A204.1 (cell line): Measurements from ENCODE around the gene LRRC45.

Source experiments
- FAIRE-seq: peaks from 2 replicates; lab custom pipeline; 2012; peaks lifted over from hg19 to GRCh38; lab: Jason Lieb, UNC

LRRC45 gene

GRCh38 chr17:81994593-81995462 lies 28.3 kb upstream of the LRRC45 start:
- no peak for FAIRE-seq

GRCh38 chr17:81995463-81996231 lies 27.5 kb upstream of the LRRC45 start:
- FAIRE-seq = no peak

DNA sequence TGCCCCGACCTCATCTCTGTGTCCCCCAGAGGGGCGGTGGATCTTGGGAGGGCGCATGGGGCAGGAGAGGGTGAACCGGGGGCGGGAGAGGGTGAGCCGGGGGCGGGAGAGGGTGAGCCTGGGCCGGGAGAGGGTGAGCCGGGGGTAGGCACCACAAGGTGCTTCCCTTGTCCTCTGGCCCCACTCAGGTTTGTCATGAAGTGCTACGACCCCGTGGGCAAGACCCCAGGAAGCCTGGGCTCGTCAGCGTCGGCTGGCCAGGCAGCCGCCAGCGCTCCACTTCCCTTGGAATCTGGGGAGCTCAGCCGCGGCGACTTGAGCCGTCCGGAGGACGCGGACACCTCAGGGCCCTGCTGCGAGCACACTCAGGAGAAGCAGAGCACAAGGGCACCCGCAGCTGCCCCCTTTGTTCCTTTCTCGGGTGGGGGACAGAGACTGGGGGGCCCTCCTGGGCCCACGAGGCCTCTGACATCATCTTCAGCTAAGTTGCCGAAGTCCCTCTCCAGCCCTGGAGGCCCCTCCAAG lies 26.8 kb upstream of the LRRC45 start:
- FAIRE-seq = no peak

DNA sequence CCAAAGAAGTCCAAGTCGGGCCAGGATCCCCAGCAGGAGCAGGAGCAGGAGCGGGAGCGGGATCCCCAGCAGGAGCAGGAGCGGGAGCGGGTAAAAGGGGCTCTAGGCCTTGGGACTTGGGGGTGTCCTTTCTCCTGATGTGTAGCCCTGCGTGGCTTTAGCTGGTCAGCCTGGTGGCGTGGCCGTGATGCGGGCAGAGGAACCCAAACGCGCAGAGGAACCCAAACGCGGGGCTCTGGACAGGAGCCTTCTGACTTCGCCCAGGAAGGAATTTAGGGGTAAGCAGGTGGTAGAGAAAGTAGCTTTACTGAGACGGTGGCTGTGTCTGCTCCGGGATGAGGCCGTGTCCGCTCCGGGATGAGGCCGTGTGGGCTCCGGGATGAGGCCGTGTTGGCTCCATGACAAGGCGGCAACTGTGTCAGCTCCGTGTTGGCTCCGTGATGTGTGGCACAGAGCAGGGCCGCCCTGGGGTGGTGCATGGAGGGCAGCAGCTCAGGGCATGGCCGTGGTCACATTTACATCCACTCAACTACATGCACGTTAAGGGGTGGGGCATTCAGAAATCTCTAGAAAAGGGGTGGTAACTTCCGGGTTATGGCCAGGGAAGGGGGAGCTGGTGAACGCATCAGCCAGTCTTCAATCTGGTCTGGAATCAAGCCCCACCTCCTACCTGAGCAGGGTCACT lies 26.2 kb upstream of the LRRC45 start:
- no peak for FAIRE-seq

DNA sequence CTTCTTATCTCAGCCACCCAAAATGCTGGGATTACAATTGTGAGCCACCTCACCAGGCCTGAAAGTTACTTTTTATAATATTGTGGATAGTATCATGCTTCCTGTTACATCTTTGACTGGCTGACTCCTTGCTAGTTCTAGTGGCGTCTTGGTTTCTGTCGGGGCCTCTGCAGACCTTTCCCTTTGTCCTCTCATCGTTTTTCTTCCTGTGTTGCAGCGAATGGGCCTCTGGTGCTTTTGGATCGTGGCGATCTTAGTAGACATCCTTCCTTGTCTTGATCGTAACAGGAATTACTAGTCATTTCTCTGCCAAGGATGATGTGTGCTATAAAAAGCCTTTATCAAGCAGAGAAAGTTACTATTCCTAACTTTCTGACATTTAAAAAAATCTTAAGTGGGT lies 24.9 kb upstream of the LRRC45 start:
- FAIRE-seq = no peak

DNA sequence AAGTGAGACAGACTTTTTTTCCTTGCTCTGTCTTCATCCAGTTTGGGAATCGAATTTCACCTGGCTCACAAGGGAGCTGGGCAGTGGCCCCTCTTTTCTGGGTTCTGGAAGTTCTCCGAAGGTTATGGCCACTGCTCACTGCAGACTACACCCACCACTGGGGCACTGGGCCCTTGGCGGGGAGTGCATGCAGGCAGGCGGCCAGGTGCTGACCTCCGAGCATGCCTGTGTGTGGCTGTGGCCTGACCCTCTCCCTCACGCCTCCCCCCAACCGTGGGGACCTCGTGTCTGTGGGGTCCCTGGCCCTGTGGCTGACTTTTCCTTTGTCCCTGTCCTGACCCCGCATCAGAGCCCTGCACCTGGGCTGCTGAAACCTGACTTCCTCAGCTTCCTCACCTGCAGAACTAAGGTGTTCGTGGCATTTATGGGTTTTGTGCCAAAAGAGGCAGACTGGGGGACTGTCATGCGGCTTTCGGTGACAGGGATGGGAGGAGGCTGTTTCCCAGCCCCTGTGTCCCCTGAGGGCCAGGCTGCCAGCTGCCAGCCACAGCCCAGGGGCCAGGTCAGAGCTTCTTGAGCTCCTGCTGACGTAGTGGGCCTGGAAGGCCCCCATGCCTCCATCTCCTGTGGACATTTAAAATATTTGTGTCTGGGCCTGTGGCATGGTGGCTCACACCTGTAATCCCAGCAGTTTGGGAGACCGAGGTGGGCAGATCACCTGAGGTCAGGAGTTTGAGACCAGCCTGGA lies 24.2 kb upstream of the LRRC45 start:
- FAIRE-seq = no peak

DNA sequence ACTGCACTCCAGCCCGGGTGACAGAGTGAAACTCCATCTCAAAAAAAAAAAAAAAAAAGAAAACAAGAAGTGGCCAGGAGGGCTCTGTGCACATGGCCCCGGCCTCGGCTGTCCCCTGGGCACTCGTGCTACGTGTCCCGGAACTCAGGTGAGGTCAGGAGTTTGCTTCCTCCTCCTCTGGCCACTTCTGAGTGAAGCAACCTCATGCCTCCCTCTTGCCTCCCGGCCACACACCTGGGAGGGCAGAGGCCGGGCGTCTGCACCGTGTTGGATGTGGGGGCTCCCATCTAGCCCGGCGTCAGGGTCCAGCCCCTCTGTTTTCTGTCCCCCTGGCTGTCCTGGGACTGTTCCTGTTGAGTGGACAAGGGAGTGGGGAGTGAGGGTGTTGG lies 23.5 kb upstream of the LRRC45 start:
- no peak for FAIRE-seq

DNA sequence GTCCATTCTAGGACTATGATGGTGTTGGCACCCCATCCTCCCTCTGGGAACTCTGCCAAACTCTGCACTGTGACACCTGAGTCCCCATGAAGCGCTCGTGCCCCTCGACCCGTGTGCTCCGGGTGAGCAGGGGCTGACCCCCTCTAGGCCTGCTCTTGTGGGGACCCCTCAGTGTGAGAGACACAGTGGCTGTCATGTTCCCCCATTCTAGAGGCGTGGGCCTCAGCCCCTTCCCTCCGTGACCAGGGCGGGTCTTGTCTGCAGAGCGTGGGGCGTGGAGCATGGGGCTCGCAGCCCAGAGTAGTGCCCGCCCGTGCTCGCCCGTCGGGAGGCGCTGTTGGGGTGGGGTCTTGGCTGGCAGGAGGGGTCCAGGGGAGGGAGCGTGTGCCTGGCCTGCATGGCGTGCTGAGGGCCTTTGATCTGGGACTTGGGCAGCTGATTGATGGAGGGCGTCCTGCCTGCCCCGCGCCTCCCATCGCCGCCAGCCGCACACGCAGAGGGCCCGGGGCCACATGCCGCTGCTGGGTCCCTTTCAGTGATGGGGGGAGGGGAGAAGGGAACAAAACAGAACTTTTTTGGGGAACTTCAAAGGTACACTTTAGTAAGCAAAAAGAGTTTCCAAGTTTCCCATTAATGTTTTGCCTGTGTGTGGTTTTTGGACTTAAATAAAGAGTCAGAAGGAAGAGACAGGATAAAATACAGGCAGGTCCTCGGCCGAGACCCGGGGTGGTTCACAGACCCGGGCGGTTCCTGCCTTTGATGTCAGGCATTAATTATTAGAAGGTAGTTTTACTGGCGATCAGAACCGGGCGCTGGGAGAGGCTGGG lies 22.9 kb upstream of the LRRC45 start:
- no peak for FAIRE-seq

DNA sequence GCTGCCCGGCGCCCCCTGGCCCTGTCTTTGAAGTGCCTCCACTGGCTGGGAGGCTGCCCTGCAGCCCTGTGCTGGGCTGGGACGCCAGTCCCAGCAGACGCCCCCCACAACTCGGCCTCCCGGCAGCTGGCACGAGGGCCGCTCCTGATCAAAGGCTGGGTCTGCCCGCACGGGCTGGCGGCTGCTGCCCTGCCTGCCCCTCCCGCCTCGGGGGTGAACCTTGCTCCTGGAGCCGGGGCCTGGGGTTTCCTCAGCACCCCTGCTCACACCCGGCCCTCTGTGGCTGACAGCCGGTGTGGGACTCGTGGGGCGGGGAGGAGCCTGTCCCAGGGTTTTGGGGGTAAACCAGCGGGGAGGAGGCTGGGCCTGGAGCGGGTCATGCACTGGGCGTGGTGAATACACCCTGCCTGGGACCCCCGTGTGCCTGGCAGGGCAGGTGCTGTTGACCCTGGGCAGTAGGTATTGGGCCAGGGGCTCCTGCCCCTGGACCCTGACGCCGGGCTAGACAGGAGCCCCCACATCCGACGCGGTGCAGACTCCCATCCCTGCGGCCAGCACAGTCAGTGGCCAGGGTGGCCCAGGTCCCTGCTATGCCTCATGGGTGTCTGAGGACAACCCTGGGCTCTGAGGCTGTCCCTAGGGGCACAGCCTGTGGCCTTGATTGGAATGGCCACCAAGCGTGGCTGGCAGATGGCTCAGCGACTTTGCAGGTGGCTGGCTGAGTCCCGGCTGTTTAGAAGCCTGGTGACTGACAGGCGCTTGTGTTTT lies 22.1 kb upstream of the LRRC45 start:
- FAIRE-seq = no peak

DNA sequence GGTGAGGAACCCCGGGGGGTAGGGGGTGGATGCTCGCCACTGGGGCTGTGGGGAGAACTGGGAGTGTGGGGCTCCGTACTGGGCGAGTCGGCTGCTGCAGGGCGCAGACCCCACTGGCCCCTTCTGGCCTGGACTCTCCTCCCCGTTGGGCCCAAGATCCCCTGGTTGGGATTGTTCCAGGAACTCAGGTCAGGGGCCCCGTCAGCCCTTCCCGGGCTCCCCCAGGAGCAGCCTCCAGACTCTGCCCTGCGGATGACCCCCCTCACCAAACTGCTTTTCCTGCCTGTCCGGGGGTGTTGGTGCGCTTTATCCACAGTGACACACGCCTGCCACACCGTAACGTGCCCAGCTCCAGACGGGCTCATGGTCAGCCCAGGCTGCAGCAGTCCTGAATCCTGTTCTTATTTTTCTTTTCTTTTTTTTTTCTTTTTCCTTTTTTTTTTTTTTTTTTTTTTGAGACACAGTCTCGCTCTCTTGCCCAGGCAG lies 21.5 kb upstream of the LRRC45 start:
- no peak for FAIRE-seq

DNA sequence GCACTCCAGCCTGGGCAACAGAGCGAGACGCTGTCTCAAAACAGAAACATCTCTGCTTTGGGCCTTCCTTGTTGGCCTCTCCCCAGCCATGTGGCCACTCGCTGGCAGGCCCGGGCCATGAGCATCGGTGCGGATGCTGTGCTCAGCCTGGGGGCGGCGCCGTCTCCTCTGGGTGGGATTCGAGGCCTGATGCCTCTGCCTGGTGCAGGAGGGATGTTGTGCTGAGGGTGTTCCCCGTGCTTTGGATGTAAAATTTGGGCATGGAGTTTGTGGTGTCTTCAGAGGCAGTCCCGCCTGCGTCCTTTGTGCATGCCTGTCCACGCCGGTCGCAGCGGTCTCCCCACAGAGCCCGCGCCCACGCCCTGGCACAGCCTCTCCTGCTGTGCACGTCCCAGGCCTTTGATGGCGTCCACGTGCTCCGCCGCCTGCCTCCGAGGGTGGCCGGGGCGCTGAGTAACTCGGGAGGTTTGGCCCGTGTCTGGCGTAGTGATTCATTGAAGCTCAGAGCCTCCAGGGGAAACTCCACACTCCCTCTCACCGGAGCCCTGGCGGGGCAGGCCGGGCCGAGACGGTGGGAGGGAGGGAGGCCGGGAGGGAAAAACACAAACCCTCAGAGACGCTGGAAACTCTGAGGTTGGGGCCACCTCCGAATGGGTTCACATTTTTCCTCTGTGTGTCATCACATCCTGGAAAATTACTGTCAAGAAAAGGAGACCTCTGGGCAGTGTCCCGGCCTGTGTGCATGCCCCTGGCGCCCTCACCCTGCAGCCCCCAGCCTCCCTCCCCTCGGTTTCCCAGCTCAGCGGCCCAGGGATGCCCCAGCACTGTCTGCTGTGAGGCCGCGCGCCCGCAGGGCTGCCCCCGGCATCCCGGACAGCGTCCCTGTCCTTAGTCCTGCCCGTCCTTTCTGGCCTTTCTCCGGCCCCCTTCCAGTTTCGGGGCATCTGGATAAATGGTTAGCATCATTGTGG lies 19.4 kb upstream of the LRRC45 start:
- no peak for FAIRE-seq

DNA sequence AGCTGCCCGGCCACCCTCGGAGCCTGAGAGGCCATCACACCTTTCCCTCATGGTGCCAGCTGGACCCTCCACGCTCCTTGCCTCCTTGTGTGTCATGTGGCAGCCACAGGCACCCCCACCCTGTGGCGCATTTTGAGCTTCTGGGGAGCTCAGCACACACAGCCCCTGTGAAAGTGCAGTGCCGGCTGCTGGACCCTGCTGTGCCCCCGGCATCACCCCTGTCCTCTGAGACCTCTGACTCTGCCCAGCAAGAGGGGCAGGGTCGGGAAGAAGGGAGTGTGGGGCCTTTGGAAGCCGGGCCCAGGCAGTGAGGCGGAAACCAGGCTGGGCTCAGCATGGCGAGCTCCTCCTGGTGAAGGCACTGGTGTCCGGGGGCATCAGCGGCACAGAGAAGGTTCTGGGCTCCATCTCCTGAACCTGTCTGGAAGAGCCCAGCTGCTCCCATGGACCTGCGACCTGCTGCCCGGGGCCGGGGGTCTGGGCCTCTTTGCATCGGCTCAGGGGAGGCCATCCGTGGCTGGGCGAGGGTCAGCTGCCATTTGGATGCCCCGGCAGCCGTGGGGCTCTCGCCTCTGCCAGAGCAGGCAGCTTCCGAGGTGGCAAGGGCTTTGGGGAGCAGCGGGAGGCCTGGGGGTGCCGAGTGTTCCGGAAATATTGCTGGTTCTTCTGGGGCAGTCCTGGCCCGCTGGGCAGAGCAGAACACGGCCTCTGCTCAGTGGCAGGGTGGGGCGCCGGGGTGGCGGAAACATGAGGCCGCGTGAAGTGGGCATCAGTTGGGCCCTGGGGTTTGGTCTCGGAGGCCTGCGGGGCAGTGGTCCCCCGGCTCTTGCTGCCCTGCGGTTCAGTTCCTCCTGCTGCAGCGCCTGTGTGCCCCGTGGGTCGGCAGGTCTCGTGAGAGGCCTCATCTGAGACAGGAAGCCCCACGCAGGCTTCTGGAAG lies 18.3 kb upstream of the LRRC45 start:
- FAIRE-seq = no peak

DNA sequence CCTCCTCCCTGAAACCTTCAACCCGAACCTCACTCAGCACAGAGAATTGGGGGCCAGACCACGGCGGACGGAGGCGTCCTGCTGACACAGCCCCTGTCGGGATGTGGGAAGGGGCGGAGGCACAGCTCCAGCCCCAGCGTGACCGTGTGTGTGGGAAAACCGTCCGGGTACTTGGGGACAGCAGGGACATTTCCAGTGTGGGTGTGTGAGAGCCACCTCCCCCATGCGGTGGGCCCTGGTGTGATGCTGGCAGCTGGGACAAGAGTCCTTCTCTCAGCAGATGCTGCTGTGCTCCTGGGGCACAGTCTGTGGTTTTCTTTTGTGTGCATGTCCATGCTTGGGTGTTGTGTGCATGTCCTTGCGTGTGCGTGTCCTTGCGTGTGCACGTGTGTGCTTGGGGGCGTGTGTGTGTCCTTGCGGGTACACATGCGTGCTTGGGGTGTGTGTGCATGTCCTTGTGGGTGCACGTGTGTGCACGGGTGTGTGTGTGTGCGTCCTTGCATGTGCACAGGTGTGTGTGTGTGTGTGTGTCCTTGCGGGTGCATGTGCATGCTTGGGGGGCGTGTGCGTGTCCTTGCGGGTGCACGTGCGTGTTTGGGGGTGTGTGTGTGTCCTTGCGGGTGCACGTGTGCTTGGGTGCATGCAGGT lies 17.3 kb upstream of the LRRC45 start:
- no peak for FAIRE-seq

DNA sequence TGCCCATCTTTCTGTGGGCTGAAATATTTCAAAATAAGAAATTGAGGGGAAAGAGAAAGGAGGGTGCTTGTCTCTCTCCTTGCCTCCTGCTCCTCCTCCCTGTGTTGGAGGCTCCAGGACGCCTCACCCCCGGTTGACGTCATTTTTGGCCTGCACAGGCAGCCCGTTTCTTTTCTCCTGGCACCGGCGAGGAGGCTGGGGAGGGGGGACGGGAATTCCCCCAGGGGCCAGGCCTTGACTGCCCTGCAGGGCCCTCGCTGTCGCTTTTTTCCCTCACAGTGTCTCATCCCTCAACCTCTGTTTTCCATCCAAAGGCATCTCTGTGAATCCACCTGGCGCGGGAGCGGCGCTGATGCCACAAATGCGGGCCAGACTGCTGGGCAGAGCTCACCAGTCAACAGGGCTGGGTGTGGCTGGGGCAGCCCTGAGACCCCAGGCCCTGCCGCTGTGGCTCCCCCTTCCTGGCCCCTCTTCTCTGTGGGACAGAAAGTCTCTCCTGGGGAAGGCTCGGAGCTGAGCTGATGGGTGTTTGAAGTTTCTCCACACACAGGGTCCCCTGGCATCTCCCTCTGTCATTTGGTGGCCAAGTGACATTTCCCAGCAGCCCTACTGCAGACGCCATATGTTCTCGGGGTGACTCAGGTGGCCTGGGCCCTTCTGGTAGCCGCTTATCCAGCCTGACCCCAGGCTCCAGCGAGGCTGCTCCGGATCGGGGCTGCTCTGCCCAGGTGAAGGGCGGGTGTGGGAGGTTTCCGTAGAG lies 16.5 kb upstream of the LRRC45 start:
- FAIRE-seq = no peak

DNA sequence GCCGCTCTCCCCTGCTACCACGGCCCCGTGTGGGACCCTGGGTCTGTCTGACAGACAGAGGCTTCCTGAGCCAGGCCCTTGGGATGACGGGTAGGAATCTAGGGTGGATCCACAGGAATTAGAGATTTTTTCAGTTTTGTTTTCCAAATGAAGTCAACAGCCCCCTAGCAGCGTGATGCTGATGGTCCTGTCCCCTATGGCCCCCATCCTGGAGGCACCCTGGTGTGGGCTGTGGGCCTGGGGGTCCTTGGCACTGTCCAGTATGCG lies 15.9 kb upstream of the LRRC45 start:
- FAIRE-seq = no peak

DNA sequence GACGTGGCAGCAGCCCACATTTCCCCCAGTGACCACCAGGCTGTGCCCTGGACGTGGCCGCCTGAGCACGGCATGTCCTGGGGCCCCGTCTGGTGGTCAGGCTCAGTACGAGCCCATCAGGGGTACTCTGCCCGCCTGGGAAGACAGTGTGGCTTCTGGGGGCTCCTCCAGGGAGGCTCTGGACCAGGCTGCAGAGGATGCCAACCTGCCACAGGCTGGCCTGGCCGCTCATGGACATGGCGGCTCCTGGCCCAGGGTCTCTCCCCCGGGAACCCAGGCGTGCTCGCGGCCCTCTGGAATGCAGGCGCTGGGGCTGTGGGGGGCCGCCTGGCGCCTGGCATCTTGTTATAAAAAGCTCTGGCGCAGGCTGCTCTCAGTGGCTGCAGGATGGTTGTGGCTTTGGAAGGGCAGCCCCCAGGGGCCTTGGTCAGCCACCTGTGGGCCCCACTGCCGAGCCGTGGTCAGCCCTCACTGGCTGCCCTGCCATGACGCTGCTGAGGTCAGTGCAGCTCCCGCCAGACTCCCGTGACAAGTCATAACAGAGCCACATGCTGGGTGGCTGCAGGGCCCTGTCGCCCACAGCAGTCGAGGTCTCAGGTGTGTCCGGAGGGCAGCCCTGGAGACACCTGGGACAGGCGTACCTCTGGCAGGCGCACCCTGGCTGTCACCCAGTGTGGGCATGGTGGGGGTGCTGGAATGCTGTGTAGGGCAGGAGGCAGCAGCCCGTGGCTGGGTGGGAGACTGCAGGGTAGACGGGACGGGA lies 15.4 kb upstream of the LRRC45 start:
- FAIRE-seq = no peak
